ENCODE results near the gene BABAM2.
A peak's percentile ranks its signal among the peaks of the same experiment; 100 is the strongest.
"Not testable (repeated sequence)": the region's sequence is repeated elsewhere in the genome, so short reads cannot be mapped to it uniquely, and the experiment has no call there.

Gene BABAM2

GRCh38 chr2:27873091-27873490 is 17.4 kb upstream of the BABAM2 start:
- no peak for DNase-seq (ENCODE audit: low read depth)
- no peak for TF ChIP-seq CTCF (conservative IDR thresholded peaks at IDR 0.05; ENCODE audit: control insufficient read depth, insufficient read depth, low read depth, low read length)
- H3K4me3 ChIP-seq (ENCODE audit: control insufficient read depth, low read depth, low read length) = no peak overlapping the region

GRCh38 chr2:27875089-27875881 is 15.2 kb upstream of the BABAM2 start:
- TF ChIP-seq CTCF (conservative IDR thresholded peaks at IDR 0.05; ENCODE audit: control insufficient read depth, insufficient read depth, low read depth, low read length) = no peak

DNA sequence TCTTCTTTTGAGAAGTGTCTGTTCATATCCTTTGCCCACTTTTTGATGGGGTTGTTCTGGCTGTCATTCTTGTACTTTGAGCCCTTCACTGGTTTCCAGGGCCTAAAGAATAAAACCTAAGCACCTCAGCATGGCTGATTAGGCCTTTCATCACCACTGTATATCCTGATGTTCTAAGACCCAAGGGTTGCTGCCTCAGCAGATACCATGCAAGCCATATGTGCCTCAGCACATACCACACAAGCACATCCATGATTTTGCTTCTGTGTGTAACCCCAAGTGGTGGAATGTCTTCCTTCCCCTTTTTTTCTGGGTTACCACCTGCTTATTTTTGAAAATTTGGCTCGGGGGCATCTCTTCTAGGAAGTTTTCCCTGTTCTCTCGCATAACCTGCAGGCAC is 11.7 kb upstream of the BABAM2 start:
- no peak for TF ChIP-seq CTCF (conservative IDR thresholded peaks at IDR 0.05; ENCODE audit: control insufficient read depth, insufficient read depth, low read depth, low read length)
- H3K4me3 ChIP-seq (ENCODE audit: control insufficient read depth, low read depth, low read length) = no peak overlapping the region
- no peak for DNase-seq (ENCODE audit: low read depth)

More at GRCh38 chr2:27875089-27875881, 15.2 kb upstream of the BABAM2 start:
- no peak for DNase-seq (ENCODE audit: low read depth)
- no peak overlapping the region for H3K4me3 ChIP-seq (ENCODE audit: control insufficient read depth, low read depth, low read length)

- not testable (repeated sequence) for DNase-seq (ENCODE audit: low read depth); H3K4me3 ChIP-seq (ENCODE audit: control insufficient read depth, low read depth, low read length)
Observed at GRCh38 chr2:27881815-27882583, 8.5 kb upstream of the BABAM2 start.

GRCh38 chr2:27882584-27882922 is 8.0 kb upstream of the BABAM2 start:
- H3K4me3 ChIP-seq (ENCODE audit: control insufficient read depth, low read depth, low read length); DNase-seq (ENCODE audit: low read depth): not testable (repeated sequence)

DNA sequence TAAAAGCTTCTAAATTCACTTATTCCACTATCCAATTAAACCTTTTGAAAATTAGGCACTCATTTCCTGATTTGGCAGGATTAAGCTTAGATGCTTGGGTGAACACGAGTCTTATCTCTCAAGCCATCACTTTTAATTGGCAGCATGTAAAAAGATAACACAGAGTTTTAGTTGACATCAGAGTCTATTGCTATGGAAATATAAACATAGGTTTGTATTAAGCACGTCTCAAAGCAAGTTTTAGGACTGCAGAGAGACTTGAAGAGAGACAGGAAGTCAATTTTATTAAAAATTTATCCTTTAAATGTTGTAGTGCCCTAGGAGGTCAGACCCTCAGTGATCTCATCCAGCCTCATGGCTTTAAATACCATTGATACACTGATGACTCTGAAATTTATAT is 5.9 kb upstream of the BABAM2 start:
- TF ChIP-seq CTCF (conservative IDR thresholded peaks at IDR 0.05; ENCODE audit: control insufficient read depth, insufficient read depth, low read depth, low read length) = no peak
- no peak for DNase-seq (ENCODE audit: low read depth)
- no peak overlapping the region for H3K4me3 ChIP-seq (ENCODE audit: control insufficient read depth, low read depth, low read length)

DNA sequence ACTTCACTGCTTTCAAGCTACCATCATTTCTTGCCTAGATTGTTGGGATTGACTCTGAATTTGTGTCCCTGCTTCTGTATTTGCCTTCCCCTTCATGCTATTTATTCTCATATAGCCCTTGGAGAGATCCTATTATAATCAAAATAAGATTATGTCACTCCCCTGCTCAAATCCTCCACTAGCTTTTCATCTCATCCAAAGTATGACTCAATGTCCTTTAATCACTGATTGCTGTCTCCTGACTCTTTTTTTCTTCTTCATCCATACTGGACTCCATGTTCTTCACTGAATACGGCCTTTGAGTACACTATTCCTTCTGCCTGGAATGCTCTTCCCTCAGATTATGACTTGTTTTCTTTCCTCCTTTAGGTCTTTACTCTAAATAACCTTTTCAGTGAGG is 5.3 kb upstream of the BABAM2 start:
- DNase-seq (ENCODE audit: low read depth) = peak; percentile 66
- TF ChIP-seq CTCF (conservative IDR thresholded peaks at IDR 0.05; ENCODE audit: control insufficient read depth, insufficient read depth, low read depth, low read length) = no peak
- H3K4me3 ChIP-seq (ENCODE audit: control insufficient read depth, low read depth, low read length) = no peak overlapping the region
